Measurements from ENCODE around the gene TREH. TPM values are rescaled to one million over a fixed set of nuclear protein-coding genes. Genes with fewer than 3 reads are reported as not detected.

Gene TREH
- total RNA-seq, 1 donor from 2014 or later: not detected

DNA sequence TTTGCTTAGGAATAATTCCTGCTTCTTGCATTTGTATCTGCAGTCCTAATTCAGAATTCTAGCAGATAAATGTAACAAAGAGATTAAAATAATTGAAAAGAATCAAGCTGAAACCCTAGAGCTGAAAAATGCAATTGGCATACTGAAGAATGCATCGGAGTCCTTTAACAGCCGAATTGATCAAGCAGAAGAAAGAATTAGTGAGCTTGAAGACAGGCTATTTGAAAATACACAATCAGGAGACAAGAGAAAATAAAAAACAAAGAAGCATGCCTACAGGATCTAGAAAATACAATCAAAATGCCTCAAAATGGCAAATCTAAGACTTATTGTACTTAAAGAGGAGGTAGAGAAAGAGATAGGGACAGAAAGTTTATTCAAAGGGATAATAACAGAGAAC lies 8.2 kb downstream of the TREH start:
- no peak overlapping the region for H3K4me3 ChIP-seq (ENCODE audit: low read depth, low read length)
- TF ChIP-seq CTCF (IDR thresholded peaks at IDR 0.05; ENCODE audit: insufficient read depth, low read length, severe bottlenecking): no peak
- no peaks in the 10 kb centered on the region for H3K36me3 ChIP-seq (ENCODE audit: control insufficient read depth, insufficient read depth, low read length)
- DNase-seq (ENCODE audit: low read depth): no peak
- no peaks in the 10 kb centered on the region for H3K27me3 ChIP-seq (ENCODE audit: control insufficient read depth, insufficient read depth, low read length)
- no peak for FAIRE-seq

DNA sequence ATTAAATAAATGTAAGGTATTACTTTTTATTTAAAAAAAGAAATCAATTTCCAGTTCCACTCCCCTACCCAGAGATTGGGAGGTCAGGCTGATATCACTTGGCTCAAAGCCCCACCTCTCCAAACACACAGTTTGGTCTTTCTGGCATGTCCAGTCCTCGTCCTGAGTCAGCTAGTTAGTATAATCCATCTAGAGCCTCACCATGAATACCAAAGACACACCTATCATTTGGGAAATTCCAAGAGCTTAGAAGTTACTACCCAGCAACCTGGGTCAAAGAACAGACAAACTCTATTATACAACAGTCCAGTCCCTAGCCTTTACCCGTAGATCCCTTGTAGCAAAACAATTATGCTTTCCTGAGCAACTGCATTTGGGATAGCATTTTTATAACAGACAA lies 9.4 kb downstream of the TREH start:
- peak; percentile 59 for DNase-seq (ENCODE audit: low read depth)
- no peaks in the 10 kb centered on the region for H3K36me3 ChIP-seq (ENCODE audit: control insufficient read depth, insufficient read depth, low read length)
- no peaks in the 10 kb centered on the region for H3K27me3 ChIP-seq (ENCODE audit: control insufficient read depth, insufficient read depth, low read length)
- no peak for TF ChIP-seq CTCF (IDR thresholded peaks at IDR 0.05; ENCODE audit: insufficient read depth, low read length, severe bottlenecking)
- H3K4me3 ChIP-seq (ENCODE audit: low read depth, low read length): no peak overlapping the region
- FAIRE-seq: no peak

DNA sequence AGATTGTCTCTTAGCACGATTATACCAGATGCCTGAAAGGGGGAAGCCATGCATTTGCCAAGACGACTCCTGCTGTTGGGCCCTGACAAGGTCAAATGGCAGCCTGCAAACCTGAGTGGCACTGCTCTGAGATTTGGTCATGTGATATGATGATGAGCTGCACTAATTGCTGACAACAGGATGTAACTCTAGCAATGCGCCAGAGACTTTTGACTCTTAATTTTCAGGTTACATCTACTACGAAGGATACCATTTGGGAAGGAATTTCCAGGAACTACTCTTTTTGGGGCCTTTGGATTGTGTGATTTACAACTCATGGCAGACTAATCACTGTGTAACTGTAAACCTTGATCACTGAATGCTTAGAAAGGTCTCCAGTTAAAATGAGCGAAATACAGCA lies 13.1 kb downstream of the TREH start:
- FAIRE-seq (no peak), DNase-seq (ENCODE audit: low read depth) (no peak)
- no peaks in the 10 kb centered on the region for H3K36me3 ChIP-seq (ENCODE audit: control insufficient read depth, insufficient read depth, low read length)
- no peaks in the 10 kb centered on the region for H3K27me3 ChIP-seq (ENCODE audit: control insufficient read depth, insufficient read depth, low read length)
- no peak overlapping the region for H3K4me3 ChIP-seq (ENCODE audit: low read depth, low read length)
- no peak for TF ChIP-seq CTCF (IDR thresholded peaks at IDR 0.05; ENCODE audit: insufficient read depth, low read length, severe bottlenecking)

GRCh38 chr11:118663902-118664301 lies 15.5 kb downstream of the TREH start:
- TF ChIP-seq CTCF (IDR thresholded peaks at IDR 0.05; ENCODE audit: insufficient read depth, low read length, severe bottlenecking): no peak
- Histone ChIP-seq H3K4me3 (ENCODE audit: low read depth, low read length) (no peak overlapping the region), H3K36me3 (ENCODE audit: control insufficient read depth, insufficient read depth, low read length) (no peaks in the 10 kb centered on the region), H3K27me3 (ENCODE audit: control insufficient read depth, insufficient read depth, low read length) (no peaks in the 10 kb centered on the region)
- DNase-seq (ENCODE audit: low read depth): no peak
- no peak for FAIRE-seq

- H3K36me3 ChIP-seq (ENCODE audit: control insufficient read depth, insufficient read depth, low read length): no peaks in the 10 kb centered on the region
- no peak overlapping the region for H3K4me3 ChIP-seq (ENCODE audit: low read depth, low read length)
- DNase-seq (ENCODE audit: low read depth) (no peak), FAIRE-seq (peak; percentile 13)
- H3K27me3 ChIP-seq (ENCODE audit: control insufficient read depth, insufficient read depth, low read length): no peaks in the 10 kb centered on the region
- no peak for TF ChIP-seq CTCF (IDR thresholded peaks at IDR 0.05; ENCODE audit: insufficient read depth, low read length, severe bottlenecking)
Measured at GRCh38 chr11:118663381-118663780, 16.1 kb downstream of the TREH start.

Measured in bronchial epithelial cell (primary cell).